CD8-positive, alpha-beta memory T cell (primary cell): ENCODE data around the gene DOCK1. TPM values are rescaled to one million over a fixed set of nuclear protein-coding genes. Genes with fewer than 3 reads are reported as not detected.
A peak's percentile ranks its signal among the peaks of the same experiment; 100 is the strongest.

Experiments used
- CTCF ChIA-PET: fragments of 350-600 bp; sonication (Branson Sonifier 250); formaldehyde crosslinking; loops from one replicate; lab custom pipeline; 2021; ENCODE audit warnings: antibody characterized with exemption; lab: Charles Lee
- POLR2A ChIA-PET: fragments of 350-600 bp; sonication (Branson Sonifier 250); formaldehyde crosslinking; loops from one replicate; lab custom pipeline; 2021; ENCODE audit warnings: antibody characterized with exemption; lab: Charles Lee
- DNase-seq, 5 donors: peaks; one replicate each; pipeline versions ENCODE4 v3.0.0 to v3.0.0-alpha.2; 2020 to 2022; ENCODE audit warnings: mixed read lengths in 1 of 5
- H3K27ac ChIP-seq: one replicate; pipeline ENCODE4 v1.7.0; 2013; ENCODE audit warnings: low read depth, mild to moderate bottlenecking, low read length, moderate library complexity
- H3K27me3 ChIP-seq: 2 replicates; pipeline ENCODE4 v1.7.0; 2013; ENCODE audit warnings: low read length, mild to moderate bottlenecking; ENCODE audit not compliant: insufficient read depth, poor library complexity, severe bottlenecking
- H3K36me3 ChIP-seq: 2 replicates; pipeline ENCODE4 v1.7.0; 2013; ENCODE audit warnings: mild to moderate bottlenecking, low read length, moderate library complexity; ENCODE audit not compliant: insufficient read depth
- H3K4me1 ChIP-seq: 2 replicates; pipeline ENCODE4 v1.7.0; 2013; ENCODE audit warnings: mild to moderate bottlenecking, low read length, moderate library complexity; ENCODE audit not compliant: insufficient read depth
- H3K4me3 ChIP-seq: 2 replicates; pipeline ENCODE4 v1.7.0; 2013; ENCODE audit warnings: mild to moderate bottlenecking, low read length
- H3K9me3 ChIP-seq: 2 replicates; pipeline ENCODE4 v1.7.0; 2013; ENCODE audit warnings: mild to moderate bottlenecking, low read length
- H3K27ac Mint-ChIP-seq, 8 donors: one replicate each; pipeline ENCODE4 v1.8.0; 2020 to 2021; ENCODE audit warnings: mixed read lengths in 8 of 8, mild to moderate bottlenecking in 6 of 8, inconsistent platforms in 3 of 8, moderate library complexity in 3 of 8
- H3K27me3 Mint-ChIP-seq, 2 donors: one replicate each; pipeline ENCODE4 v1.8.0; 2020 to 2021; ENCODE audit warnings: mixed read lengths in 2 of 2, mild to moderate bottlenecking in 1 of 2, moderate library complexity in 1 of 2
- H3K36me3 Mint-ChIP-seq, 3 donors: one replicate each; pipeline ENCODE4 v1.8.0; 2020 to 2021; ENCODE audit warnings: mixed read lengths in 3 of 3, inconsistent platforms in 1 of 3, mild to moderate bottlenecking in 1 of 3
- H3K4me1 Mint-ChIP-seq, 3 donors: one replicate each; pipeline ENCODE4 v1.8.0; 2020 to 2021; ENCODE audit warnings: mixed read lengths in 3 of 3, inconsistent platforms in 1 of 3, mild to moderate bottlenecking in 1 of 3
- H3K4me3 Mint-ChIP-seq, 7 donors: one replicate each; pipeline ENCODE4 v1.8.0; 2020 to 2021; ENCODE audit warnings: mixed read lengths in 7 of 7, mild to moderate bottlenecking in 6 of 7, moderate library complexity in 4 of 7, inconsistent platforms in 2 of 7
- H3K9me3 Mint-ChIP-seq, 5 donors: one replicate each; pipeline ENCODE4 v1.8.0; 2020 to 2022; ENCODE audit warnings: mixed read lengths in 5 of 5, mild to moderate bottlenecking in 3 of 5, moderate library complexity in 2 of 5, inconsistent platforms in 1 of 5
- polyA plus RNA-seq: library from polyadenylated mRNA; unstranded; fragments of 300-500 nt; fragmentation: Illumina TruSeq; gene quantifications from one replicate; pipeline ENCODE4 v1.2.3, GENCODE V29; 2021
- total RNA-seq, 2 experiments: library from RNA; stranded (reverse); gene quantifications; one replicate each; pipeline ENCODE4 v1.2.3, GENCODE V29; 2021

The DOCK1 gene
- total and polyA plus RNA-seq, 3 experiments from 2014 or later, result 0.16 to 0.18 TPM; not detected in 1

DNA sequence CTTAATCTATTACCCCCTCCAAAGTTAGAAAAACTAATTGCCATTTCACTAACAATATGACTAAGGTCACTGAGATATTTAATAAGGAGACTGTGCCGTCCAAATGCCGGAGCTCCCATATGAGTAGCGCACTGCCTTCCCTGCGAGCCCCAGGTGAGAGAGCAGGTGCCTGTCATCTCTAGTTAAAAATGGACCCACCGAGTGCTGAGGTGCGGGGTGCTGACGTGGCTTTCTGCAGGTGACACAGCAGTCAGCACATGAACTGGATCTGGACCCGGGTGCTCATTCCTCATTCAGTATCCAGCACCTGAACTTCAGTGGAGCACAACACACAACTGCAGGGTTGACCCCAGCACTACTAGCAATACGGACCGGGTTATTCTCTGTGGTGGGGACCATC, 505.8 kb downstream of the DOCK1 start:
- ChIA-PET CTCF (no interaction called here), POLR2A (no interaction called here)
- Mint-ChIP-seq H3K36me3 (no peaks in the 10 kb centered on the region), H3K9me3 (peaks cover 0 to 6% (median 0%) of the 10 kb centered on the region in 5 donors), H3K4me1 (no peaks in the 10 kb centered on the region), H3K27ac (no peak overlapping the region), H3K4me3 (no peak overlapping the region), H3K27me3 (peaks cover 0 to 2% of the 10 kb centered on the region in 2 donors)
- Histone ChIP-seq H3K36me3 (no peaks in the 10 kb centered on the region), H3K4me1 (no peaks in the 10 kb centered on the region), H3K9me3 (no peaks in the 10 kb centered on the region), H3K27ac (no peak overlapping the region), H3K4me3 (no peak overlapping the region), H3K27me3 (no peaks in the 10 kb centered on the region)
- no peak for DNase-seq

GRCh38 chr10:127413326-127413725, 508.1 kb downstream of the DOCK1 start:
- Mint-ChIP-seq H3K36me3 (no peaks in the 10 kb centered on the region), H3K27me3 (peaks cover 0 to 3% of the 10 kb centered on the region in 2 donors), H3K27ac (peak overlapping the region in 1 of 8 donors; percentile 85), H3K9me3 (peaks cover 0 to 6% (median 0%) of the 10 kb centered on the region in 5 donors), H3K4me1 (no peaks in the 10 kb centered on the region), H3K4me3 (no peak overlapping the region)
- Histone ChIP-seq H3K27me3 (no peaks in the 10 kb centered on the region), H3K4me3 (no peak overlapping the region), H3K36me3 (no peaks in the 10 kb centered on the region), H3K4me1 (no peaks in the 10 kb centered on the region), H3K27ac (no peak overlapping the region), H3K9me3 (no peaks in the 10 kb centered on the region)
- no peak for DNase-seq
- ChIA-PET POLR2A (no interaction called here), CTCF (no interaction called here)

DNA sequence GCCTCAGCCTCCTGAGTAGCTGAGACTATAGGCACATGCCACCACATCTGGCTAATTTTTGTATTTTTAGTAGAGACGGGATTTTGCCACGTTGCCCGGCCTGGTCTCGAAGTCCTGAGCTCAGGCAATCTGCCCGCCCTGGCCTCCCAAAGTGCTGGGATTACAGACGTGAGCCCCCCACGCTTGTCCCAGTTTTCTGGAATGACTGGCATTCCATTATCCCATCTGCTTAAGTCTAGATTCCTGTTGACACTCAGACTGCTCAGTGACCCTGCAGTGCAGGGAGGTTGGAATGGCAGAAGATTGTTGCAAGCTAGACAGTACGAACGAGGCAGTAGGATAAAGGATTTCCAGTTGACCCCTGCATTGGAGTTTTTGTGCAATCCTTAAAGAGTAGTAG, 508.8 kb downstream of the DOCK1 start:
- no peak overlapping the region for H3K27ac Mint-ChIP-seq
- H3K4me1 Mint-ChIP-seq, result no peaks in the 10 kb centered on the region
- DNase-seq, result no peak
- no peaks in the 10 kb centered on the region for H3K9me3 ChIP-seq
- H3K27me3 Mint-ChIP-seq, result peaks cover 0 to 3% of the 10 kb centered on the region in 2 donors
- CTCF ChIA-PET, result no interaction called here
- POLR2A ChIA-PET, result no interaction called here
- H3K4me3 ChIP-seq, result no peak overlapping the region
- no peaks in the 10 kb centered on the region for H3K36me3 ChIP-seq
- H3K4me1 ChIP-seq, result no peaks in the 10 kb centered on the region
- H3K27me3 ChIP-seq, result no peaks in the 10 kb centered on the region
- no peaks in the 10 kb centered on the region for H3K36me3 Mint-ChIP-seq
- no peak overlapping the region for H3K4me3 Mint-ChIP-seq
- H3K27ac ChIP-seq, result no peak overlapping the region
- H3K9me3 Mint-ChIP-seq, result peaks cover 0 to 6% (median 0%) of the 10 kb centered on the region in 5 donors

DNA sequence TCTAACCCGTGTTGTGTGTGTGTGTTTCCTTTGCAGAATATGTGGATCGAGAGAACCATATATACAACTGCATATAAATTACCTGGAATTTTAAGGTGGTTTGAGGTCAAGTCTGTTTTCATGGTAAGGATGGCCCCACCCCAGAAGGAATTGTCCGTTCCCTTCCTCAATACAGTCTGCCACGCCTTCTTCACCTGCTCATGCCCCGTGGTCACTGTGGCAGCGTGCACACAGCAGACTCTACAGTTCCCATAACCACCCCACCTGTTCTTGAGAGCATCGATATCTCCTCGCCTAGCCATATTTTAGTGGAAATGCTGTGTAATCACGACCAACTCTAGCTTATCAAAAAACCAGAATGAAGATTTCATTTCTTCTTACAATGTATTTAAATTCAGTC, 509.9 kb downstream of the DOCK1 start:
- ChIA-PET CTCF (no interaction called here), POLR2A (no interaction called here)
- no peak overlapping the region for H3K27ac Mint-ChIP-seq
- DNase-seq, result no peak
- H3K27me3 Mint-ChIP-seq, result peaks cover 0 to 3% of the 10 kb centered on the region in 2 donors
- Histone ChIP-seq H3K27me3 (no peaks in the 10 kb centered on the region), H3K9me3 (no peaks in the 10 kb centered on the region), H3K36me3 (no peaks in the 10 kb centered on the region), H3K4me1 (no peaks in the 10 kb centered on the region), H3K27ac (no peak overlapping the region), H3K4me3 (no peak overlapping the region)
- peaks cover 0 to 6% (median 0%) of the 10 kb centered on the region in 5 donors for H3K9me3 Mint-ChIP-seq
- no peak overlapping the region for H3K4me3 Mint-ChIP-seq
- H3K36me3 Mint-ChIP-seq, result no peaks in the 10 kb centered on the region
- H3K4me1 Mint-ChIP-seq, result no peaks in the 10 kb centered on the region

DNA sequence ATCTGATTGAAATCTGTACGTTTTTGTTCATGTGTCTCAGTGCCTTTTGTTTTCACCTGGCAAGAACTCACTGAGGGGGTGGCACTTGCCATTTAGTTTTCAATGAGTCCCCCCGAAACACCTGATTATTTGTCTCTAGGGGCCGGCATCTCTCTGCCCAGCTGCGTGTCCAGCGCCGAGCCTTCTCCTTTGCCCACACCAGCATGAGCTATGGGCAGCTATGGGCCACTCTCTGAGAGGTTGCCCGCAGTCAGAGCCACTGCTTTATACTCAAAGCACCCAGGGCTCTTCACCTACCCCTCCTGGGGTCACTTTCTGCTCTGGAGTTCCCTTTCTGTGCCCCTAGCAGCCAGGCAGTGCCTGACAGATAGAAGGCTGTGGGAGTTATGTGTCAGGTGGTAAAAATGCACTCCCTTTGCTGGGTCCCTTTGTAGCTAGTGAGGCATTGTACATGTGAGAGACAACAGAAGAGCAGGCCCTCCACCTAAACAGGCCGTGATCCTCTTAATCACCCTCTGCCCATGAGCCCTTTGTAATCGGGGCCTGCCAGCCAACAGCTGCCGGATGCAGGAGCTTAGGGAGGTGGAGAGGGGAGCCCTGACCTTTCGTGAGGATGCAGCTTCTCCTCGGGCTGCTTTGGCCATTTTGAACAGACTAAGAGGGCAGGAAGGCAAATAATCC, 510.8 kb downstream of the DOCK1 start:
- Mint-ChIP-seq H3K4me1 (no peaks in the 10 kb centered on the region), H3K27ac (no peak overlapping the region), H3K9me3 (peaks cover 0 to 3% (median 0%) of the 10 kb centered on the region in 5 donors), H3K27me3 (peaks cover 0 to 3% of the 10 kb centered on the region in 2 donors), H3K4me3 (no peak overlapping the region), H3K36me3 (no peaks in the 10 kb centered on the region)
- CTCF ChIA-PET, result no interaction called here
- Histone ChIP-seq H3K36me3 (no peaks in the 10 kb centered on the region), H3K27me3 (no peaks in the 10 kb centered on the region), H3K4me3 (no peak overlapping the region), H3K27ac (no peak overlapping the region), H3K9me3 (no peaks in the 10 kb centered on the region), H3K4me1 (no peaks in the 10 kb centered on the region)
- DNase-seq, result no peak
- POLR2A ChIA-PET, result no interaction called here

GRCh38 chr10:127417031-127417430, 511.8 kb downstream of the DOCK1 start:
- Mint-ChIP-seq H3K36me3 (no peaks in the 10 kb centered on the region), H3K27me3 (peaks cover 0 to 3% of the 10 kb centered on the region in 2 donors), H3K27ac (no peak overlapping the region), H3K9me3 (peaks cover 0 to 7% (median 0%) of the 10 kb centered on the region in 5 donors), H3K4me3 (no peak overlapping the region), H3K4me1 (no peaks in the 10 kb centered on the region)
- H3K27ac ChIP-seq, result no peak overlapping the region
- POLR2A ChIA-PET, result no interaction called here
- H3K9me3 ChIP-seq, result no peaks in the 10 kb centered on the region
- H3K27me3 ChIP-seq, result no peaks in the 10 kb centered on the region
- H3K4me1 ChIP-seq, result no peaks in the 10 kb centered on the region
- no peak for DNase-seq
- H3K36me3 ChIP-seq, result no peaks in the 10 kb centered on the region
- CTCF ChIA-PET, result no interaction called here
- H3K4me3 ChIP-seq, result no peak overlapping the region

DNA sequence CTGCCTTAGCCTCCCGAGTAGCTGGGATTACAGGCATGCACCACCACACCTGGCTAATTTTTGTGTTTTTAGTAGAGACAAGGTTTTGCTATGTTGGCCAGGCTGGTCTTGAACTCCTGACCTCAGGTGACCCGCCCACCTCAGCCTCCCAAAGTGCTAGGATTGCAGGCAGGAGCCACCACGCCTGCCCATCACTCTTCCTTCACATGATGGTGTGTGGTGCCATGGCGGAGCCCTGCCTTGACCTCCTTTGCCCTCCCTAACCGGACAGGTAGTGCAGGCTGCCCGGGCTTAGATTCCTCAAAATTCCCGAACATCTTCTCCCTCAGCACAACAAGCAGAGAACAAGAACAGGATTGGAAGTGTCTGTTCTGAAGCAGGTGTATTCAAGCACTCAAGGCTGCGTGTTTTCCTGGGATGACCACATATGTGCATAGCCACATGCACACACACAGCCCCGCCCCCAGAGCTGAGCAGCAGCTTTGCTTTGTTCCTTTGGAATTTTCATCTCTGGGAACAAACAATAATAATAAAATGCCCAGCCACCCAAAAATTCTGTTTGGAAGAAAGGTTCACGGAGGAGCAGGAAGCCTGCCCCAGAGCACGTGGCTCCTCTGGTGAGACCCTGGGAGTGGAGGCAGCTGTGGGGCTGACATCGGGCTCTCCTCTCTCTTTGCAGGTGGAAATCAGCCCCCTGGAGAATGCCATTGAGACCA, 512.6 kb downstream of the DOCK1 start:
- Mint-ChIP-seq H3K4me3 (no peak overlapping the region), H3K27me3 (peaks cover 0 to 3% of the 10 kb centered on the region in 2 donors), H3K36me3 (no peaks in the 10 kb centered on the region), H3K9me3 (peaks cover 0 to 7% (median 0%) of the 10 kb centered on the region in 5 donors), H3K27ac (no peak overlapping the region), H3K4me1 (no peaks in the 10 kb centered on the region)
- H3K36me3 ChIP-seq, result no peaks in the 10 kb centered on the region
- H3K4me1 ChIP-seq, result no peaks in the 10 kb centered on the region
- ChIA-PET CTCF (no interaction called here), POLR2A (no interaction called here)
- DNase-seq, result no peak
- no peaks in the 10 kb centered on the region for H3K9me3 ChIP-seq
- no peak overlapping the region for H3K4me3 ChIP-seq
- no peaks in the 10 kb centered on the region for H3K27me3 ChIP-seq
- no peak overlapping the region for H3K27ac ChIP-seq

GRCh38 chr10:127418536-127419168, 513.4 kb downstream of the DOCK1 start:
- no peak overlapping the region for H3K27ac Mint-ChIP-seq
- H3K9me3 ChIP-seq, result no peaks in the 10 kb centered on the region
- H3K9me3 Mint-ChIP-seq, result peaks cover 0 to 7% (median 0%) of the 10 kb centered on the region in 5 donors
- H3K36me3 Mint-ChIP-seq, result no peaks in the 10 kb centered on the region
- H3K36me3 ChIP-seq, result no peaks in the 10 kb centered on the region
- ChIA-PET CTCF (no interaction called here), POLR2A (no interaction called here)
- no peaks in the 10 kb centered on the region for H3K4me1 Mint-ChIP-seq
- no peaks in the 10 kb centered on the region for H3K4me1 ChIP-seq
- H3K27me3 ChIP-seq, result no peaks in the 10 kb centered on the region
- no peak overlapping the region for H3K4me3 ChIP-seq
- H3K4me3 Mint-ChIP-seq, result no peak overlapping the region
- no peak for DNase-seq
- H3K27ac ChIP-seq, result no peak overlapping the region
- peaks cover 0 to 3% of the 10 kb centered on the region in 2 donors for H3K27me3 Mint-ChIP-seq
